CD4-positive, alpha-beta T cell treated with Interleukin-4 for 1 hour (primary cell): Measurements from ENCODE around the gene TTC13.
"Not testable (repeated sequence)": the region's sequence is repeated elsewhere in the genome, so short reads cannot be mapped to it uniquely, and the experiment has no call there.

ENCODE experiments used
- DNase-seq, 2 donors: peaks; one replicate each; pipeline ENCODE4 v3.0.0-alpha.2; 2020 to 2022

Gene TTC13

GRCh38 chr1:230987448-230987847, 8.8 kb upstream of the TTC13 start:
- DNase-seq = no peak

- DNase-seq = no peak
These were observed 8.3 kb upstream of the TTC13 start for GRCh38 chr1:230986976-230987375.

- DNase-seq = no peak
These were observed 7.0 kb upstream of the TTC13 start for GRCh38 chr1:230985711-230986110.

GRCh38 chr1:230984622-230985515, 6.2 kb upstream of the TTC13 start:
- DNase-seq = not testable (repeated sequence)

GRCh38 chr1:230983811-230984210, 5.2 kb upstream of the TTC13 start:
- no peak for DNase-seq

GRCh38 chr1:230982696-230983095, 4.0 kb upstream of the TTC13 start:
- no peak for DNase-seq

- peak in 1 of 2 donors; percentile 35 for DNase-seq
These were observed 1.3 kb upstream of the TTC13 start for GRCh38 chr1:230979952-230980351.

- DNase-seq = peak in 1 of 2 donors; percentile 16
These were observed 692 bp upstream of the TTC13 start for GRCh38 chr1:230979389-230979716.

GRCh38 chr1:230977761-230978490, 735 bp downstream of the TTC13 start:
- DNase-seq = peak in 1 of 2 donors; percentile 22

- peak; percentile 63 to 82 for DNase-seq
These were observed 1.6 kb downstream of the TTC13 start for GRCh38 chr1:230976825-230977747.

- DNase-seq = no peak
These were observed 2.3 kb downstream of the TTC13 start for GRCh38 chr1:230976360-230976759.

- DNase-seq = no peak
These were observed 3.0 kb downstream of the TTC13 start for GRCh38 chr1:230975636-230976035.

GRCh38 chr1:230972855-230973271, 5.8 kb downstream of the TTC13 start:
- peak; percentile 64 to 79 for DNase-seq

- no peak for DNase-seq
These were observed 6.9 kb downstream of the TTC13 start for GRCh38 chr1:230971771-230972170.

GRCh38 chr1:230970432-230970831, 8.2 kb downstream of the TTC13 start:
- DNase-seq = no peak

GRCh38 chr1:230966358-230966873, 12.2 kb downstream of the TTC13 start:
- DNase-seq = no peak

- no peak for DNase-seq
These were observed 13.1 kb downstream of the TTC13 start for GRCh38 chr1:230965535-230965934.

- no peak for DNase-seq
These were observed 13.8 kb downstream of the TTC13 start for GRCh38 chr1:230964896-230965295.

- DNase-seq = no peak
These were observed 20.3 kb downstream of the TTC13 start for GRCh38 chr1:230958370-230958769.

GRCh38 chr1:230957580-230957989, 21.1 kb downstream of the TTC13 start:
- no peak for DNase-seq

GRCh38 chr1:230950404-230950803, 28.3 kb downstream of the TTC13 start:
- no peak for DNase-seq

- no peak for DNase-seq
These were observed 29.8 kb downstream of the TTC13 start for GRCh38 chr1:230948903-230949302.

- no peak for DNase-seq
These were observed 30.4 kb downstream of the TTC13 start for GRCh38 chr1:230948301-230948700.
